ENCODE results near the gene CNTRL.

DNA sequence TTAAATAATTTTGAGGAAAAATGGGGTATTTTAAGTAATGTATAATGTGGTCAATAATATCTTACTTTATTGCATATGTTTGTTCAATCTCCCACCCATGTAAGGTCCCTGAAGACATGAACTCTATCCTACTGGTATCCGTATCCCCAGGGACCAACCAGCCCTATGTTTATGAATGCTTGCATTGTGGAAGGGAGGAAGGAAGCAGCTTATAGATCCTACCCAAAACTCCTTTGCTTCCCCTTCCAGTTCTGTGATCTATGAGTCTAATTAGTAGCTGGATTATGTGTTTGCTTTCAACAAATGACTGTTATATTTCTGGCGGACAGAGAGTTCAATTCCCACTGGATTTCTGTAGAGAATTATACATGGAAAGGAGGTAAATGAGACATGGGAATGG is 45.6 kb downstream of the CNTRL start:
- TF ChIP-seq, protein P1, sequence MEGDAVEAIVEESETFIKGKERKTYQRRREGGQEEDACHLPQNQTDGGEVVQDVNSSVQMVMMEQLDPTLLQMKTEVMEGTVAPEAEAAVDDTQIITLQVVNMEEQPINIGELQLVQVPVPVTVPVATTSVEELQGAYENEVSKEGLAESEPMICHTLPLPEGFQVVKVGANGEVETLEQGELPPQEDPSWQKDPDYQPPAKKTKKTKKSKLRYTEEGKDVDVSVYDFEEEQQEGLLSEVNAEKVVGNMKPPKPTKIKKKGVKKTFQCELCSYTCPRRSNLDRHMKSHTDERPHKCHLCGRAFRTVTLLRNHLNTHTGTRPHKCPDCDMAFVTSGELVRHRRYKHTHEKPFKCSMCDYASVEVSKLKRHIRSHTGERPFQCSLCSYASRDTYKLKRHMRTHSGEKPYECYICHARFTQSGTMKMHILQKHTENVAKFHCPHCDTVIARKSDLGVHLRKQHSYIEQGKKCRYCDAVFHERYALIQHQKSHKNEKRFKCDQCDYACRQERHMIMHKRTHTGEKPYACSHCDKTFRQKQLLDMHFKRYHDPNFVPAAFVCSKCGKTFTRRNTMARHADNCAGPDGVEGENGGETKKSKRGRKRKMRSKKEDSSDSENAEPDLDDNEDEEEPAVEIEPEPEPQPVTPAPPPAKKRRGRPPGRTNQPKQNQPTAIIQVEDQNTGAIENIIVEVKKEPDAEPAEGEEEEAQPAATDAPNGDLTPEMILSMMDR (IDR thresholded peaks at IDR 0.05; ENCODE audit: poor library complexity), result no peak
- no peak for TF ChIP-seq EZH2phosphoT487 (IDR thresholded peaks at IDR 0.05; ENCODE audit: low read depth, severe bottlenecking, unreplicated experiment)
- no peak for TF ChIP-seq EZH2 (IDR thresholded peaks at IDR 0.05; ENCODE audit: borderline replicate concordance)

All from hepatocyte (in vitro differentiated cells).